GM19395 (cell line): ENCODE results near the gene BPIFB6.

Source experiments
- ATAC-seq: cut with Tn5 transposase; IDR thresholded peaks from one replicate; pipeline ENCODE4 v1.9.1; 2021; ENCODE audit warnings: mild to moderate bottlenecking, moderate library complexity; ENCODE audit not compliant: unreplicated experiment

The BPIFB6 gene

DNA sequence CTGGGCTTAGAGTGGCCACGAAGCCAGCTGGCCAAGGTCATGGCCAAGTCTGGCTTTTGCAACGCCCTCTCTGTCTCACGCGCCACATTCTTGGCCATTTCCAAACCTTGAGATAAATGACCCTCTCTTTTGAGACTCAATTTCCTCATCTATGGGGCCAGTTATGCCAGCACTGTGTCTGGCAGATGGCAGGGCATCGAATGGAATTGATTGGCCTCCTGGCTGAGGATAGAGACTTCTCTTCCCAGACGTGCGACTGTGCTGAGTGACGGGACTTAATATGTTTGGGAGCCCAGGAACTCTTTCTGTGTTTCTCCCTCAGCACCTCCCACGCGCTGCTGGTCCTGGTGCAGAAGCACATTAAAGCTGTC is 16.3 kb upstream of the BPIFB6 start:
- ATAC-seq: no peak

DNA sequence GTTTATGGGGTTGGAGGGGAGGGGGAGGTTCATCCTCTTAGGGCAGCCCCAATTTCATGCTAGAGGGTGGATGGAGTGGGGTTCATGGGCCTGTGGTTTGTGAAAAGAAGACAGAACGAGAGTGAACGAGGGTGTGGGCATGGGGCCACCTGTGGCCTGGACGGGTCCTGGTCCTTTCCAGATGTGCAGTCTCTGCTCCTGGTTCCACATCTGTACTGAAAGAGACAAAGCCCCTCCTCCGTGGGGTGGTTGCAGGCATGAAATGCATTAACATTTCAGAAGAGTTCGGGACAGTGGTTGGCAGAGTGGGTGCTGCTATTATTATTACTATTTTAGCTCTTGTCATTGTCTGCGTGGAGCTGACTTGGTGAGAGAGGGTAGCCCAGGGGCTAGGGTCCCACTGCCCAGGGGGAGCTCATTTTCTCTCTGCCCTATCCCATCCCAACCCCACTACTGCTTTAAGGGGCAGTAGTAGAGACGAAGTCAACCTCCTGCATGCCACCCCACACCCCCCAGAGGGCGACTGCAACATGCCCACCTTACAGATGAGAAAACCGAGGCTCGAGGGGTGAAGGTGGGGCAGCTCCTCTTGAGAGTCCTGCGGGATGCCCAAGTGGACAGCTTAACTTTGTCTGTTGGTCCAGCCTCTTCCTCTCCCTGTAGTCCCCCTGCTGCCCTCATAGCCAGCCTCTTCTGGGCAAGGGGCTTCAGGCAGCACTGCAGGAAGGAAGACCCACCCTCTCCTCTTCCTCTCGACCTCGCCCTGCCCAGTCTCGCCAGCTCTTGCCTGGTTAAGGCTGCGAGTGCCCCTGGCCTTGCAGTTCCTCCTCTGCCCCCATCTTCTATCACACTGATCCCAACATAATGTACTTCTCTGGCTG is 15.5 kb upstream of the BPIFB6 start:
- no peak for ATAC-seq

- no peak for ATAC-seq
Measured at GRCh38 chr20:33016581-33017109, 14.8 kb upstream of the BPIFB6 start.

- ATAC-seq: no peak
Measured at GRCh38 chr20:33017542-33017941, 13.9 kb upstream of the BPIFB6 start.

DNA sequence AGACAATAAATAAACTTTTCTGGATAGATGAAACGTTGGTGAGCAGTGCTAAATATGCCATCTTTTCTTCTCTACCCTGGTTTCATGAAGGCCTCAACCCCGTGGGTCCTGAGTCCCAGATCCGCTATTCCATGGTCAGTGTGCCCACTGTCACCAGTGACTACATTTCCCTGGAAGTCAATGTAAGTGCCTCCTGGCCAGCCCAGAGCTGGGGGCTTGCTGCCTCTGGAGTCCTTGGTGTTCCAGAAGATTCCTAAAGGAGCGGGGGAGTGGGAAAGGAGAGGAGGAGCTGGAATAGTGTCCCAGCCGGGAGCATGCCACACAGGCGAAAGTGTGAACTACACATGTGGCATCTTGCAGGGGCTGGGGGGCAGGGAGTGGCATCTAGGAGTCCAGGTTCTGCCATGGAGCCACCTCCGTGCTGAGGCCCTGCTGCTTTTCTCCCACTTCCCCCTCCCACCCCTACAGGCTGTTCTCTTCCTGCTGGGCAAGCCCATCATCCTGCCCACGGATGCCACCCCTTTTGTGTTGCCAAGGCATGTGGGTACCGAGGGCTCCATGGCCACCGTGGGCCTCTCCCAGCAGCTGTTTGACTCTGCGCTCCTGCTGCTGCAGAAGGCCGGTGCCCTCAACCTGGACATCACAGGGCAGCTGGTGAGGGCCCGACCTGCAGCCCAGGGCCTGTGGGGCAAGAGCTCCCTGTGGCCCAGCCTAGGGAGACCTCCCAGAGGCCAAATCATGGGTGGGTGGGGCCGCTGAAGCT is 13.1 kb upstream of the BPIFB6 start:
- ATAC-seq: no peak

DNA sequence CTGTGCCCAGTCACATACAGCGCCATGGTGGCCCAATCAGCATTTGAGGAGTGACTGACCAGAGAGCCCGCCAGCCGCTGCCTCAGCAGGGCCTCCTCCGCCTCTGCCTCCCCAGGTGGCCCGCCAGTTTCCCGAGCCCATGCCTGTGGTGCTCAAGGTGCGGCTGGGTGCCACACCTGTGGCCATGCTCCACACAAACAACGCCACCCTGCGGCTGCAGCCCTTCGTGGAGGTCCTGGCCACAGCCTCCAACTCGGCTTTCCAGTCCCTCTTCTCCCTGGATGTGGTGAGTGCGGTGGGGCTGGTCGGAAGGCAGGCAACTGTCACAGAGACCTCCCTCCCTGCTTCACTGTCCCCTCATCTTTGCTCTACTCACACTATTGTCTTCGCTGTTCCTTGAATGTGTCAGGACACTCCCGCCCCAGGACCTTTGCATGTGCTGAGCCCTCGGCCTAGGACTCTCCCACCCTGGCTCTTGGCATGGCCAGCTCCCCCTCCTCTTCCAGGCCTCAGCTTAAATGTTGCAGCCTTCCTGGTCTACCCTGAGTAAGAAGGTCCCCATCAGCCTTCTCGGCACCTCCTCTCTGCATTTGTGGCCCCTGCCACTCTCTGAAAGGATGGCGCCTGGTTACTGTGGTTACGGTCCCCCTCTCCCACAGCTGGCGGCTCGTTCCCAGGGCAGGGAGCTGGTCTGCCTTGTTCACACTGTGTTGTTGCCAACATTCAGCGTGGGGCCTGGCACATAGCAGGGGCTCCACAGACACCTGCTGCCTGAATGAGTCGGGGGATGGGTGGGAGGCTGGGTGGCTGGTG is 11.8 kb upstream of the BPIFB6 start:
- ATAC-seq: no peak

DNA sequence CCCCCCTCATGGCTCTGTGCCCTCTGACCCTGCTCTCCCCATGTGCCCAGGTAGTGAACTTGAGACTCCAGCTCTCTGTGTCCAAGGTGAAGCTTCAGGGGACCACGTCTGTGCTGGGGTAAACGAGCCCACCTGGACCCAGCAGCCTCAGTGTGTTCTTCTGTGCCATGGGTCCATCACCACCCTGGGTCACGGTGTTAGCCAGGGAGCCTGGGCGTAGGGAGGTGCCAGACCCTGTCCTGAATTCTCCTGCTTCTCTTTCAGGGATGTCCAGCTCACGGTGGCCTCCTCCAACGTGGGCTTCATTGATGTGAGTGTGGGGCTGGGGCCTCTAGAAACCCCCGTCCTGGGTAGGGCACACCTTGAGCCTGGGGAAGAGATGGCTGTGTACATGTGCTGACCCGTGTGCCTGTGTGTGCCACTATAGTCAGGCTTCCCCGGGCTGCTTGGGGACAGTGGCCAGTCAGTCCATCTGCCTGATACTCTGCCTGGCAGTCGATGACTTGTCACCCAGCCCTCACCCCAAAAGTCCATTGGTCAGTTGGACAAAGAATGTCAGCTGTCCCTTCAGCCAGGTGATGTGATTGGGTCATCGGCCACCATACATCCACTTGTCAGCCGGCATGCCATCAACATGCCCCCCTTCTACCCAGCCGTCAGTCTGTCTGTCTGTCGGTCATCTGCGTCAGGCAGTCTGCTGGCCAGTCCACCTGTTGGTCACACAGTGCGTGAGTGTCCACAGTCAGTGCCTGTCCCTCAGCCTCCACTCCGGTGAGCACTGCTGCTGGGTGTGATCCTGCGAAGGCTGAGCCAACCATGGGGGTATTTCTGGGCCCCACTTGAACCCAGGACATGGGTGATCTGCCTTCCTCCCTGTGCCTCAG is 10.9 kb upstream of the BPIFB6 start:
- no peak for ATAC-seq

GRCh38 chr20:33021879-33022278 is 9.6 kb upstream of the BPIFB6 start:
- ATAC-seq: no peak

DNA sequence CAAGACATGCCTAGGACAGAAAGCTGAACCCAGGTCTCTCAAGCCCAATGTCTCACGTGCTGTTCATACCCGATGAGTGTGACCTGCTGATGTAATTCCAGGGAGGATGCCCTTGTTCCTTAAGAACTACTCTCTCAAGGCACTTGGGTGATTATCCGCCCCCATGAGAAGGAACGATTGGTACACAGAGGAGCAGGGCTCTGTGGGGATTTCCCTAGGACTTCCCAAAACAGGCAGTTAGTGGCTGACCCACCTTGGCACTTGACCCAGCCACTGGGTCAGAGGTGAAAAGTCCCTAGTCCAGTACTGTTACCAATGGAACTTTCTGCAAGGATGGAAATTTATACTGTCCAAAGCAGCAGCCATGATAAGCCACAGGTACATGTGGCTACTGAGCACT is 9.2 kb upstream of the BPIFB6 start:
- no peak for ATAC-seq

DNA sequence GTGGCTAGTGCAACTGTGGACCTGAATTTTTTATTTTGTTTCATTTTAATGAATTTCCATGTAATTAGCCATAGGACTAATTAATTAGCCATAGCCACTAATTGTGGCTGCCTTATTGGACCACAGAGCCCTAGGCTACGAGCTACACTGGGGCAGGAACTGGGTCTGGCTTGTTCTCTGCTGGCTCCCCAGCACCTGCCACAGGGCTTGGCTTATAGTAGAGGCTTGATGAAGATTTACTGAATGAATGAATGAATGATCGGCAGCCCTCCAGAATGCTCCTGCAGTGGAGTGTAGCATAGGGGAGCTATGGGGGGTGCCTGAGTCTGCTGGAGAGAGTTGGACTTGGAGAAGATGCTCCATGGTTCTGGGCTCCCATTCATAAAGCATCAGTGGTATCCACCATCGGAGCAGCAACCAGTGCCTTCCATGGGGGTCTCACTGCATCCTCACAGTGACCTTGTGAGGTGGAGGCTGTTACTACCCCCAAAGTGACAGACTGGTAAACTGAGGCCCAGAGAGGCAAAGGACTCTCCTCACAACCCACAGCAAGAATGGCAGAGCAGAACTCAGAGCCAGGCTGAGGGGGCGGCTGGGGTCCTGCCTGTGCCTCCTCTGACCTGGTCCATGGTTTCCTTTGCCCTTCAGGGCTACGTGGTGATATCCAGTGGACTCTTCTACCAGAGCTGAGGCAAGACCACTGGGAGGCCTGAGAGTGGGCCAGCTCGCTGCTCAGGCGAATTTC is 8.6 kb upstream of the BPIFB6 start:
- ATAC-seq: no peak

GRCh38 chr20:33023439-33024242 is 7.8 kb upstream of the BPIFB6 start:
- no peak for ATAC-seq

DNA sequence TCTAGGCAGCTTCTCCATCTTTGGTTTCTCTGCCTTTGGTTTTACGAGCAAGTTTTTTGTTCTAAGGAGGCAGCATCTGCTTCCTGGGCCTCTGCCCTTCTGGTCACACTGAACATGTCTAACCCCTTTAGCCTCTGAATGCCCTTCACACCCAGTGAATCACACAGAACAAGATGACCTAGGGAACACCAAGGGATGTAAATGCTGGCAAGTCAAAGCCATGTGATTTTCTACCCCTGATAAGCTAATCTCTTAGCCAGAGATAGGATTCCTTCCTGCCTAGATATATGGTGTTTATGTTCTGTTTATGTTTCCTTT is 7.2 kb upstream of the BPIFB6 start:
- ATAC-seq: no peak

GRCh38 chr20:33024609-33025317 is 6.7 kb upstream of the BPIFB6 start:
- ATAC-seq: no peak

- ATAC-seq: no peak
Measured at GRCh38 chr20:33025318-33025876, 6.1 kb upstream of the BPIFB6 start.

GRCh38 chr20:33026072-33026778 is 5.2 kb upstream of the BPIFB6 start:
- no peak for ATAC-seq

GRCh38 chr20:33026779-33027759 is 4.4 kb upstream of the BPIFB6 start:
- ATAC-seq: no peak
